ENCODE data around the gene LCE1F.

LCE1F gene

GRCh38 chr1:152758636-152759035 is 16.3 kb upstream of the LCE1F start:
- no peak for TF ChIP-seq ZNF274 (IDR thresholded peaks at IDR 0.05; ENCODE audit: low read depth, low read length)
- H3K4me3 ChIP-seq (ENCODE audit: low read length), result no peak overlapping the region

- no peak for TF ChIP-seq ZNF274 (IDR thresholded peaks at IDR 0.05; ENCODE audit: low read depth, low read length)
- no peak overlapping the region for H3K4me3 ChIP-seq (ENCODE audit: low read length)
These were observed 15.3 kb upstream of the LCE1F start for GRCh38 chr1:152759453-152760173.

- TF ChIP-seq ZNF274 (IDR thresholded peaks at IDR 0.05; ENCODE audit: low read depth, low read length), result no peak
- no peak overlapping the region for H3K4me3 ChIP-seq (ENCODE audit: low read length)
These were observed 14.3 kb upstream of the LCE1F start for GRCh38 chr1:152760551-152761190.

- no peak for TF ChIP-seq ZNF274 (IDR thresholded peaks at IDR 0.05; ENCODE audit: low read depth, low read length)
- H3K4me3 ChIP-seq (ENCODE audit: low read length), result no peak overlapping the region
These were observed 13.2 kb upstream of the LCE1F start for GRCh38 chr1:152761609-152762213.

GRCh38 chr1:152768847-152769533 is 6.0 kb upstream of the LCE1F start:
- TF ChIP-seq ZNF274 (IDR thresholded peaks at IDR 0.05; ENCODE audit: low read depth, low read length), result no peak
- no peak overlapping the region for H3K4me3 ChIP-seq (ENCODE audit: low read length)

GRCh38 chr1:152770411-152770810 is 4.5 kb upstream of the LCE1F start:
- no peak overlapping the region for H3K4me3 ChIP-seq (ENCODE audit: low read length)
- no peak for TF ChIP-seq ZNF274 (IDR thresholded peaks at IDR 0.05; ENCODE audit: low read depth, low read length)

GRCh38 chr1:152776361-152776760 is 1.4 kb downstream of the LCE1F start:
- H3K4me3 ChIP-seq (ENCODE audit: low read length), result no peak overlapping the region
- no peak for TF ChIP-seq ZNF274 (IDR thresholded peaks at IDR 0.05; ENCODE audit: low read depth, low read length)

- H3K4me3 ChIP-seq (ENCODE audit: low read length), result no peak overlapping the region
- no peak for TF ChIP-seq ZNF274 (IDR thresholded peaks at IDR 0.05; ENCODE audit: low read depth, low read length)
These were observed 2.7 kb downstream of the LCE1F start for GRCh38 chr1:152777510-152778137.

- H3K4me3 ChIP-seq (ENCODE audit: low read length), result no peak overlapping the region
- TF ChIP-seq ZNF274 (IDR thresholded peaks at IDR 0.05; ENCODE audit: low read depth, low read length), result no peak
These were observed 8.2 kb downstream of the LCE1F start for GRCh38 chr1:152783095-152783494.

- no peak within 1 kb of the TSS for H3K4me3 ChIP-seq (ENCODE audit: low read length)
- TF ChIP-seq ZNF274 (IDR thresholded peaks at IDR 0.05; ENCODE audit: low read depth, low read length), result no peak
These were observed 11.1 kb downstream of the LCE1F start, which contains the start of gene LCE1E for GRCh38 chr1:152786077-152786476. TSS of gene LCE1E (plus strand) at chr1:152786257. CDS start at chr1:152787300, 1,043 bp downstream.

- TF ChIP-seq ZNF274 (IDR thresholded peaks at IDR 0.05; ENCODE audit: low read depth, low read length), result no peak
- no peak overlapping the region for H3K4me3 ChIP-seq (ENCODE audit: low read length)
These were observed 20.7 kb downstream of the LCE1F start for GRCh38 chr1:152795686-152796085.

GRCh38 chr1:152796421-152796820 is 21.5 kb downstream of the LCE1F start, which contains the start of gene LCE1D:
TSS of gene LCE1D (plus strand) at chr1:152796721. CDS start at chr1:152797795, 1,074 bp downstream.
- no peak within 1 kb of the TSS for H3K4me3 ChIP-seq (ENCODE audit: low read length)
- no peak for TF ChIP-seq ZNF274 (IDR thresholded peaks at IDR 0.05; ENCODE audit: low read depth, low read length)

GRCh38 chr1:152801333-152801732 is 26.4 kb downstream of the LCE1F start:
- TF ChIP-seq ZNF274 (IDR thresholded peaks at IDR 0.05; ENCODE audit: low read depth, low read length), result no peak
- no peak overlapping the region for H3K4me3 ChIP-seq (ENCODE audit: low read length)

GRCh38 chr1:152806576-152806975 is 31.6 kb downstream of the LCE1F start, which contains the start of gene LCE1C:
TSS of gene LCE1C (minus strand) at chr1:152806651. CDS start at chr1:152805478, 1,173 bp downstream.
- H3K4me3 ChIP-seq (ENCODE audit: low read length), result no peak within 1 kb of the TSS
- TF ChIP-seq ZNF274 (IDR thresholded peaks at IDR 0.05; ENCODE audit: low read depth, low read length), result no peak

All from GM08714 (cell line).